ENCODE data around the gene FRMD4A.

DNA sequence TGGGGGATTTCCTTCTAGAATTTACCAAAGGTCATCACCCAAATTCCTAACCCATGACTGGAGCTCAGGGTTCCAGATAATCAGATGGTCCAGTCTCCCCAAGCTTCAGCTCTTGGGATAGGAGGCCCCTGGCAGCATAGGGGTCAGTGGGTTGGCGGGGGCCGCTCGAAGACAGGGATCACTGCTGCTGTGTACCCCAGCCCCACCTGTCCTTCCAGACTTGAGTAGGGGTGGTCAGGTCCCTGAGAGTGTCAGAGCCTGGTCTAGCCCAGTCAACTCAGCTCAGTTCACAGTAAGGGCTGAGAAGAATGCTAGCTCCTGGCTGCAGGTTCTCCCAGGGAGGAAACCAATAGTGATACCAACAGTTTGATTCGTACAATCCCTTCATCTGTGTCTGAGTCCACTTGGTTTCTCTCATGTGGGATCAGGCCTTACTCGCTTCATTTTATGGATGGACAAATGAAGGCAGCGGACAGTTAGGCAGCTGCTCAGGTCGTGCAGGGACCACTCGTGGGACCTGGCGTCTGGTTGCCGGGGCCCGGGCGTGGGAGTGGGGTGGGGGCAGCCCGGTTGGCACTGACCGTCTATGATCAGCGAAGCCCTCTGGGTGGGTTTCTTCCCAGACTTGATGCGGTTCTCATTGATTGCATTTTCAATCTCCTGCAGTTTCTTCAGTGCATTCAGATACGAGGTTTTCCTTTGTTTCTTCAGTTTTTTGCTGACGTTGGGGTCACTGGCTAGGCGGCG lies 665.0 kb downstream of the FRMD4A start:
- TF ChIP-seq, protein P1, sequence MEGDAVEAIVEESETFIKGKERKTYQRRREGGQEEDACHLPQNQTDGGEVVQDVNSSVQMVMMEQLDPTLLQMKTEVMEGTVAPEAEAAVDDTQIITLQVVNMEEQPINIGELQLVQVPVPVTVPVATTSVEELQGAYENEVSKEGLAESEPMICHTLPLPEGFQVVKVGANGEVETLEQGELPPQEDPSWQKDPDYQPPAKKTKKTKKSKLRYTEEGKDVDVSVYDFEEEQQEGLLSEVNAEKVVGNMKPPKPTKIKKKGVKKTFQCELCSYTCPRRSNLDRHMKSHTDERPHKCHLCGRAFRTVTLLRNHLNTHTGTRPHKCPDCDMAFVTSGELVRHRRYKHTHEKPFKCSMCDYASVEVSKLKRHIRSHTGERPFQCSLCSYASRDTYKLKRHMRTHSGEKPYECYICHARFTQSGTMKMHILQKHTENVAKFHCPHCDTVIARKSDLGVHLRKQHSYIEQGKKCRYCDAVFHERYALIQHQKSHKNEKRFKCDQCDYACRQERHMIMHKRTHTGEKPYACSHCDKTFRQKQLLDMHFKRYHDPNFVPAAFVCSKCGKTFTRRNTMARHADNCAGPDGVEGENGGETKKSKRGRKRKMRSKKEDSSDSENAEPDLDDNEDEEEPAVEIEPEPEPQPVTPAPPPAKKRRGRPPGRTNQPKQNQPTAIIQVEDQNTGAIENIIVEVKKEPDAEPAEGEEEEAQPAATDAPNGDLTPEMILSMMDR (IDR thresholded peaks at IDR 0.05 in 2 of 3, conservative IDR thresholded peaks at IDR 0.05 in 1 of 3; ENCODE audit: control insufficient read depth in 2 of 3, extremely low read depth in 1 of 3, insufficient read depth in 1 of 3, low read depth in 3 of 3, low read length in 3 of 3): no peak
- TF ChIP-seq CREB1 (IDR thresholded peaks at IDR 0.05; ENCODE audit: low read depth) (no peak), STAT3 (IDR thresholded peaks at IDR 0.05; ENCODE audit: low read depth, low read length) (no peak), NFYB (IDR thresholded peaks at IDR 0.05; ENCODE audit: insufficient read depth, low read depth, low read length) (no peak), SREBF2 (IDR thresholded peaks at IDR 0.05; ENCODE audit: low read length) (no peak), RFX5 (IDR thresholded peaks at IDR 0.05; ENCODE audit: low read depth, low read length) (no peak), POLR2AphosphoS5 (IDR thresholded peaks at IDR 0.05; ENCODE audit: low read length) (no peak), TAF1 (IDR thresholded peaks at IDR 0.05; ENCODE audit: borderline replicate concordance, low read depth, low read length) (no peak), NFIC (IDR thresholded peaks at IDR 0.05; ENCODE audit: low read depth, low read length) (no peak), ZNF384 (IDR thresholded peaks at IDR 0.05; ENCODE audit: borderline replicate concordance, low read depth, low read length) (no peak)
- TF ChIP-seq, protein P2, sequence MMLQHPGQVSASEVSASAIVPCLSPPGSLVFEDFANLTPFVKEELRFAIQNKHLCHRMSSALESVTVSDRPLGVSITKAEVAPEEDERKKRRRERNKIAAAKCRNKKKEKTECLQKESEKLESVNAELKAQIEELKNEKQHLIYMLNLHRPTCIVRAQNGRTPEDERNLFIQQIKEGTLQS (IDR thresholded peaks at IDR 0.05; ENCODE audit: borderline replicate concordance, extremely low read depth, low read depth, low read length): no peak
- TF ChIP-seq, protein P3, sequence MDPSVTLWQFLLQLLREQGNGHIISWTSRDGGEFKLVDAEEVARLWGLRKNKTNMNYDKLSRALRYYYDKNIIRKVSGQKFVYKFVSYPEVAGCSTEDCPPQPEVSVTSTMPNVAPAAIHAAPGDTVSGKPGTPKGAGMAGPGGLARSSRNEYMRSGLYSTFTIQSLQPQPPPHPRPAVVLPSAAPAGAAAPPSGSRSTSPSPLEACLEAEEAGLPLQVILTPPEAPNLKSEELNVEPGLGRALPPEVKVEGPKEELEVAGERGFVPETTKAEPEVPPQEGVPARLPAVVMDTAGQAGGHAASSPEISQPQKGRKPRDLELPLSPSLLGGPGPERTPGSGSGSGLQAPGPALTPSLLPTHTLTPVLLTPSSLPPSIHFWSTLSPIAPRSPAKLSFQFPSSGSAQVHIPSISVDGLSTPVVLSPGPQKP (IDR thresholded peaks at IDR 0.05; ENCODE audit: low read depth, low read length): no peak

Data from GM12878 (cell line).